BJ (cell line): Measurements from ENCODE around the gene FGD5. TPM values are rescaled to one million over a fixed set of nuclear protein-coding genes. Genes with fewer than 3 reads are reported as not detected.

Source experiments
- CTCF ChIA-PET: fragments of 350-600 bp; formaldehyde crosslinking; extraction: SDS; loops from one replicate; lab custom pipeline; 2021; ENCODE audit warnings: antibody characterized with exemption, inconsistent platforms; lab: Yijun Ruan, JAX
- POLR2A ChIA-PET: fragments of 300-600 bp; sonication (Branson Sonifier 250); formaldehyde crosslinking; extraction: SDS; loops from one replicate; lab custom pipeline; 2021; ENCODE audit warnings: antibody characterized with exemption; lab: Charles Lee
- DNase-seq: peaks from one replicate; pipeline ENCODE4 v3.0.0-alpha.2; 2011; ENCODE audit warnings: low read depth
- H3K27me3 ChIP-seq: 2 replicates; pipeline ENCODE4 v1.6.0; 2011; ENCODE audit warnings: low read length; ENCODE audit not compliant: control insufficient read depth, insufficient read depth
- H3K36me3 ChIP-seq: 2 replicates; pipeline ENCODE4 v1.5.1; 2011; ENCODE audit warnings: low read length; ENCODE audit not compliant: control insufficient read depth, insufficient read depth
- H3K4me3 ChIP-seq: 2 replicates; pipeline ENCODE4 v1.5.1; 2011; ENCODE audit warnings: low read depth, mild to moderate bottlenecking, control low read depth, low read length
- CTCF ChIP-seq: IDR thresholded peaks from 2 replicates; pipeline ENCODE4 v1.5.1; 2011; ENCODE audit warnings: low read depth, mild to moderate bottlenecking, control low read depth, inconsistent platforms, low read length, moderate library complexity; ENCODE audit not compliant: insufficient read depth
- polyA plus RNA-seq: library from polyadenylated mRNA; depleted of rRNA; stranded (reverse); fragments of >200 nt; gene quantifications from 2 replicates; pipeline ENCODE4 v1.2.3, GENCODE V29; 2011

The FGD5 gene
- polyA plus RNA-seq, 1 experiment: not detected

- CTCF ChIA-PET: interaction anchor here (1.0 to 1.6 kb wide), 3 partner anchors 8 to 1261 kb away, joined by 3 to 5 read pairs (median 3); no protein-coding TSS in a partner anchor
- POLR2A ChIA-PET: no interaction called here
- no peak for TF ChIP-seq CTCF
- DNase-seq: no peak
- Histone ChIP-seq H3K4me3 (no peak overlapping the region), H3K36me3 (no peaks in the 10 kb centered on the region), H3K27me3 (peaks cover 2% of the 10 kb centered on the region; the same call in 1 of the 2 replicates)
Observed at GRCh38 chr3:14918356-14918860, 99.6 kb downstream of the FGD5 start.

GRCh38 chr3:14920536-14920935 lies 101.8 kb downstream of the FGD5 start:
- H3K36me3 ChIP-seq: no peaks in the 10 kb centered on the region
- POLR2A ChIA-PET: no interaction called here
- TF ChIP-seq CTCF: no peak
- no peak overlapping the region for H3K4me3 ChIP-seq
- H3K27me3 ChIP-seq: no peaks in the 10 kb centered on the region; the same call in 1 of the 2 replicates
- CTCF ChIA-PET: interaction anchor here (1.0 to 2.5 kb wide), 21 partner anchors 12 to 1267 kb away, joined by 3 to 19 read pairs (median 5); no protein-coding TSS in a partner anchor
- DNase-seq: no peak

GRCh38 chr3:14921034-14921616 lies 102.4 kb downstream of the FGD5 start:
- peak; percentile 96 for TF ChIP-seq CTCF
- Histone ChIP-seq H3K27me3 (no peaks in the 10 kb centered on the region; the same call in 1 of the 2 replicates), H3K4me3 (no peak overlapping the region), H3K36me3 (no peaks in the 10 kb centered on the region)
- ChIA-PET POLR2A (no interaction called here), CTCF (interaction anchor here (0.5 to 2.5 kb wide), 35 partner anchors 12 to 1268 kb away, joined by 3 to 19 read pairs (median 5); partner anchors contain the start of gene NR2C2)
- DNase-seq: peak; percentile 26

GRCh38 chr3:14921811-14922705 lies 103.3 kb downstream of the FGD5 start:
- CTCF ChIA-PET: interaction anchor here (0.5 to 2.5 kb wide), 36 partner anchors 11 to 1269 kb away, joined by 3 to 19 read pairs (median 5); partner anchors contain the start of gene NR2C2
- no peak for DNase-seq
- no peak for TF ChIP-seq CTCF
- POLR2A ChIA-PET: no interaction called here
- Histone ChIP-seq H3K4me3 (no peak overlapping the region), H3K27me3 (no peaks in the 10 kb centered on the region; the same call in 1 of the 2 replicates), H3K36me3 (no peaks in the 10 kb centered on the region)
